Ectodermal cell (in vitro differentiated cells): ENCODE results near the gene ABCG8.

Experiments used
- H3K27ac ChIP-seq: 2 replicates; pipeline ENCODE4 v1.7.0; 2013; ENCODE audit warnings: mild to moderate bottlenecking, low read depth, low read length; ENCODE audit not compliant: insufficient read depth, poor library complexity, severe bottlenecking
- H3K27me3 ChIP-seq: 2 replicates; pipeline ENCODE4 v1.7.0; 2013; ENCODE audit warnings: mild to moderate bottlenecking, low read length; ENCODE audit not compliant: insufficient read depth, control insufficient read depth, poor library complexity, severe bottlenecking
- H3K36me3 ChIP-seq: one replicate; pipeline ENCODE4 v1.7.0; 2013; ENCODE audit warnings: low read length; ENCODE audit not compliant: control insufficient read depth, insufficient read depth
- H3K4me1 ChIP-seq: one replicate; pipeline ENCODE4 v1.7.0; 2013; ENCODE audit warnings: low read length; ENCODE audit not compliant: control insufficient read depth, insufficient read depth
- H3K4me3 ChIP-seq: 2 replicates; pipeline ENCODE4 v1.7.0; 2013; ENCODE audit warnings: low read depth, low read length, control low read depth; ENCODE audit not compliant: insufficient read depth
- H3K9me3 ChIP-seq: 2 replicates; pipeline ENCODE4 v1.7.0; 2013; ENCODE audit warnings: mild to moderate bottlenecking, low read length, moderate library complexity; ENCODE audit not compliant: control insufficient read depth
- whole genome bisulfite sequencing, 2 experiments: methylation state at CpG; one replicate each; pipeline ENCODE4 v1.1.7; 2013; ENCODE audit warnings: missing lambda C conversion rate in 2 of 2; 5-methylcytosine and 5-hydroxymethylcytosine counted together

ABCG8 gene

GRCh38 chr2:43855292-43855691 lies 16.5 kb downstream of the ABCG8 start:
- H3K27me3 ChIP-seq, result peaks cover 7% of the 10 kb centered on the region
- no peak overlapping the region for H3K4me3 ChIP-seq
- 89 to 90% methylated on average over 2 of the region's 2 CpGs for WGBS, 2 experiments
- H3K36me3 ChIP-seq, result no peaks in the 10 kb centered on the region
- no peak overlapping the region for H3K27ac ChIP-seq
- H3K9me3 ChIP-seq, result no peaks in the 10 kb centered on the region
- no peaks in the 10 kb centered on the region for H3K4me1 ChIP-seq

DNA sequence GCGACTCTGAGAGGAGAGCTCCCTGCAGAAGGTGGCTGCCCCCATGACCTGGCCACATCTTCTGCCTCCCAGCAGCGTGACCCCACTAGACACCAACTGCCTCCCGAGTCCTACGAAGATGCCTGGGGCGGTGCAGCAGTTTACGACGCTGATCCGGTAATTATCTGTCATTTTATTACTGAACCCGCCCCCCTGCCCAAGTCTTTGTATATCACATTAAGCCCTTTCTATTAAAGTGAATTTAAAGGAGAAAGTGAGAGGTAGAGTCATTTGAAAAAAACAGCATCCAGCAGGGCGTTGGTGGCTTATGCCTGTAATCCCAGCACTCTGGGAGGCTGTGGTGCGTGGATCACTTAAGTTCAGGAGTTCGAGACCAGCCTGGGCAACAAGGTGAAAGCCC lies 33.4 kb downstream of the ABCG8 start:
- Histone ChIP-seq H3K4me1 (no peaks in the 10 kb centered on the region), H3K9me3 (no peaks in the 10 kb centered on the region), H3K4me3 (no peak overlapping the region), H3K27ac (no peak overlapping the region), H3K27me3 (no peaks in the 10 kb centered on the region), H3K36me3 (no peaks in the 10 kb centered on the region)
- 90 to 96% methylated on average over 11 to 12 of the region's 12 CpGs for WGBS, 2 experiments

GRCh38 chr2:43874776-43875451 lies 36.1 kb downstream of the ABCG8 start:
- Histone ChIP-seq H3K4me3 (no peak overlapping the region), H3K36me3 (no peaks in the 10 kb centered on the region), H3K4me1 (no peaks in the 10 kb centered on the region), H3K27ac (no peak overlapping the region), H3K9me3 (no peaks in the 10 kb centered on the region), H3K27me3 (no peaks in the 10 kb centered on the region)
- 92 to 93% methylated on average over 11 of the region's 11 CpGs for WGBS, 2 experiments

- 49 to 52% methylated on average over 16 of the region's 16 CpGs for WGBS, 2 experiments
Measured at GRCh38 chr2:43877782-43878464, 39.2 kb downstream of the ABCG8 start.

GRCh38 chr2:43879261-43879660 lies 40.5 kb downstream of the ABCG8 start:
- no peaks in the 10 kb centered on the region for H3K9me3 ChIP-seq
- H3K36me3 ChIP-seq, result no peaks in the 10 kb centered on the region
- no peaks in the 10 kb centered on the region for H3K4me1 ChIP-seq
- H3K27ac ChIP-seq, result no peak overlapping the region
- WGBS, 2 experiments, result 78 to 82% methylated on average over 5 of the region's 5 CpGs
- H3K27me3 ChIP-seq, result no peaks in the 10 kb centered on the region
- H3K4me3 ChIP-seq, result no peak overlapping the region

More at GRCh38 chr2:43877782-43878464, 39.2 kb downstream of the ABCG8 start:
- no peak overlapping the region for H3K27ac ChIP-seq
- no peaks in the 10 kb centered on the region for H3K36me3 ChIP-seq
- no peaks in the 10 kb centered on the region for H3K27me3 ChIP-seq
- H3K4me1 ChIP-seq, result no peaks in the 10 kb centered on the region
- no peaks in the 10 kb centered on the region for H3K9me3 ChIP-seq
- no peak overlapping the region for H3K4me3 ChIP-seq

DNA sequence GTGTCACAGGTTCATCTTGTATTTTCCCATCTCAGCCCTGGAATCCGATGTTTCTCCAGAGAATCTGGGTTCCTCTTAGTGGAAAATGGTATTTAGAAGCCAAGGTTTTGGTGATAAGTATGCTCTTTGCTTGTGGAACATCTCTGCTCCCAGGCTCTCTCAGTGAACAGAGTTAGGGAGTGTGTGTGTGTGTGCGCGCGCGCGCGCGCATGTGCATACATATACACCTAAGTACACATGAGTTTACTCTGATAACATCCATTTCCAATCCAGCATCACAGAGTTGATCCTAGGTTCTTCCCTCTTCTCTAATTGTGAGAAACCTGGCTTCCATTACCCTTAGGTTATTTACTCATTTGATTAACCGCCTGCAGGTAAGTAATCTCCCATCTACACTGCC lies 41.7 kb downstream of the ABCG8 start:
- WGBS, 2 experiments, result 95 to 98% methylated on average over 5 to 8 of the region's 9 CpGs
- no peaks in the 10 kb centered on the region for H3K27me3 ChIP-seq
- H3K9me3 ChIP-seq, result no peaks in the 10 kb centered on the region
- H3K4me1 ChIP-seq, result no peaks in the 10 kb centered on the region
- no peaks in the 10 kb centered on the region for H3K36me3 ChIP-seq
- H3K4me3 ChIP-seq, result no peak overlapping the region
- H3K27ac ChIP-seq, result no peak overlapping the region

DNA sequence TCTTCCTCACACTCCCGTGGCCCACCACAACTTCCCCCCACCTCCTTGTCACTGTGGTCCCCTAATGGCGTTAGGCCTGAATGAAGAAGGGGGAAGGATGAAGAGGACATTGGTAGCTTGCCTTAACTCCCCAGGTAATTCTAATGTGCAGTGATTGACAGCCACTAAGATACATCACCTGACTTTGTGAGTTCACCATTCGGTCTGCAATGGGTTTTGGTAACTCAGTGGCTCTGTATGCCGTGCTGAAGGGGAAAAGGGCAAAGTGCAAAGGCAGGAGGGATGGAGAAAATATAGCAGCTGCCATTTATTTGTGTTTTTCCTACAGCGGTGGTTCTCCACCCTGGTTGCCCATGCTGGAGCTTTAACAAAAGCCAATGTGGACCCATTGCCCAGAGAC lies 42.2 kb downstream of the ABCG8 start:
- Histone ChIP-seq H3K4me1 (no peaks in the 10 kb centered on the region), H3K36me3 (no peaks in the 10 kb centered on the region), H3K27me3 (no peaks in the 10 kb centered on the region), H3K27ac (no peak overlapping the region), H3K4me3 (no peak overlapping the region), H3K9me3 (no peaks in the 10 kb centered on the region)
- WGBS, 2 experiments, result 81 to 83% methylated on average over 4 to 5 of the region's 5 CpGs

GRCh38 chr2:43882312-43882711 lies 43.5 kb downstream of the ABCG8 start:
- Histone ChIP-seq H3K27me3 (no peaks in the 10 kb centered on the region), H3K4me1 (no peaks in the 10 kb centered on the region), H3K9me3 (no peaks in the 10 kb centered on the region), H3K36me3 (peaks cover 6% of the 10 kb centered on the region), H3K27ac (no peak overlapping the region), H3K4me3 (no peak overlapping the region)
- WGBS, 2 experiments, result 89 to 95% methylated on average over 4 of the region's 4 CpGs

- Histone ChIP-seq H3K36me3 (peaks cover 19% of the 10 kb centered on the region), H3K27ac (no peak overlapping the region), H3K4me1 (no peaks in the 10 kb centered on the region), H3K4me3 (no peak overlapping the region), H3K27me3 (no peaks in the 10 kb centered on the region), H3K9me3 (no peaks in the 10 kb centered on the region)
- WGBS, 2 experiments, result 90 to 98% methylated on average over 3 to 5 of the region's 5 CpGs
Measured at GRCh38 chr2:43884689-43885088, 45.9 kb downstream of the ABCG8 start.

- no peaks in the 10 kb centered on the region for H3K27me3 ChIP-seq
Measured at GRCh38 chr2:43885132-43885632, 46.4 kb downstream of the ABCG8 start.

More at GRCh38 chr2:43885132-43885632, 46.4 kb downstream of the ABCG8 start:
- Histone ChIP-seq H3K9me3 (no peaks in the 10 kb centered on the region), H3K27ac (no peak overlapping the region), H3K4me3 (no peak overlapping the region), H3K36me3 (peaks cover 19% of the 10 kb centered on the region), H3K4me1 (no peaks in the 10 kb centered on the region)
- 88 to 89% methylated on average over 7 of the region's 7 CpGs for WGBS, 2 experiments
